Right lung (tissue), 5 donors: Measurements from ENCODE around the gene FOXD1. TPM values are rescaled to one million over a fixed set of nuclear protein-coding genes. Genes with fewer than 3 reads are reported as not detected.

Source experiments
- DNase-seq, 2 donors: peaks; one replicate each; pipeline ENCODE4 v3.0.0-alpha.2; 2013
- polyA plus RNA-seq, 5 donors: library from polyadenylated mRNA; unstranded; fragments of 120-200 nt; gene quantifications; one replicate each; pipeline versions ENCODE4 v1.2.1 to v1.2.3, GENCODE V29; 2013; ENCODE audit warnings: inconsistent platforms in 1 of 5, low replicate concordance in 1 of 5; ENCODE audit not compliant: insufficient read length in 5 of 5, insufficient read depth in 1 of 5

Gene FOXD1
- polyA plus RNA-seq, 5 donors, result 0.10 to 0.25 (median 0.13) TPM; not detected in 2

- DNase-seq, result no peak
Observed at GRCh38 chr5:73441378-73441777, 7.2 kb downstream of the FOXD1 start.

- DNase-seq, result no peak
Observed at GRCh38 chr5:73440262-73440661, 8.3 kb downstream of the FOXD1 start.

- DNase-seq, result no peak
Observed at GRCh38 chr5:73438645-73439470, 9.7 kb downstream of the FOXD1 start.

- no peak for DNase-seq
Observed at GRCh38 chr5:73437777-73438644, 10.6 kb downstream of the FOXD1 start.

GRCh38 chr5:73437101-73437776, 11.3 kb downstream of the FOXD1 start:
- no peak for DNase-seq

- DNase-seq, result no peak
Observed at GRCh38 chr5:73436535-73437100, 12.0 kb downstream of the FOXD1 start.

GRCh38 chr5:73435759-73436534, 12.6 kb downstream of the FOXD1 start:
- DNase-seq, result no peak

GRCh38 chr5:73434907-73435306, 13.7 kb downstream of the FOXD1 start:
- DNase-seq, result no peak

- DNase-seq, result no peak
Observed at GRCh38 chr5:73434461-73434860, 14.1 kb downstream of the FOXD1 start.

GRCh38 chr5:73433982-73434342, 14.6 kb downstream of the FOXD1 start:
- DNase-seq, result no peak

GRCh38 chr5:73433272-73433981, 15.2 kb downstream of the FOXD1 start:
- no peak for DNase-seq

GRCh38 chr5:73431204-73431851, 17.2 kb downstream of the FOXD1 start:
- no peak for DNase-seq

- DNase-seq, result no peak
Observed at GRCh38 chr5:73426034-73426433, 22.5 kb downstream of the FOXD1 start.

GRCh38 chr5:73424556-73424977, 24.0 kb downstream of the FOXD1 start:
- DNase-seq, result no peak

- DNase-seq, result no peak
Observed at GRCh38 chr5:73422164-73422563, 26.4 kb downstream of the FOXD1 start.

- no peak for DNase-seq
Observed at GRCh38 chr5:73420666-73421065, 27.9 kb downstream of the FOXD1 start.

- peak; percentile 58 to 59 for DNase-seq
Observed at GRCh38 chr5:73419465-73420390, 28.8 kb downstream of the FOXD1 start.

GRCh38 chr5:73419117-73419464, 29.5 kb downstream of the FOXD1 start:
- no peak for DNase-seq

- no peak for DNase-seq
Observed at GRCh38 chr5:73418244-73418691, 30.3 kb downstream of the FOXD1 start.
